K562 (cell line): ENCODE results near the gene E2F2. TPM values are rescaled to one million over a fixed set of nuclear protein-coding genes. Genes with fewer than 3 reads are reported as not detected.

Source experiments
- CBX8 ChIP-seq: fragments of 200-600 bp; sonication (generic); IDR thresholded peaks from 2 replicates; pipeline ENCODE4 v1.6.1; 2012; ENCODE audit warnings: borderline replicate concordance, mixed run types, low read depth, mild to moderate bottlenecking, moderate library complexity, mixed read lengths, low read length, control low read depth, inconsistent platforms; ENCODE audit not compliant: poor library complexity, severe bottlenecking; ENCODE audit errors: extremely low read depth
- EHMT2 ChIP-seq: fragments of 450-650 bp; IDR thresholded peaks from 2 replicates; pipeline ENCODE4 v1.6.1; 2018; ENCODE audit warnings: antibody characterized with exemption
- GATA2 ChIP-seq: sonication (generic); formaldehyde crosslinking; IDR thresholded peaks from 2 replicates; pipeline ENCODE4 v1.4.0; 2020; ENCODE audit warnings: mild to moderate bottlenecking, missing genetic modification reagents
- KLF10 ChIP-seq: fragments of 250-450 bp; sonication (Bioruptor Pico); IDR thresholded peaks from 2 replicates; pipeline ENCODE4 v1.6.1; 2021; ENCODE audit warnings: matching md5 sums
- NFE2 ChIP-seq: IDR thresholded peaks from 2 replicates; pipeline ENCODE4 v1.6.1; 2014; ENCODE audit warnings: antibody characterized with exemption, low read depth
- RHOXF2B ChIP-seq: fragments of 250-450 bp; sonication (Bioruptor Pico); conservative IDR thresholded peaks from 2 replicates; pipeline ENCODE4 v1.5.1; 2021
- ZNF174 ChIP-seq: fragments of 250-450 bp; sonication (Bioruptor Pico); IDR thresholded peaks from 2 replicates; pipeline ENCODE4 v1.4.0; 2020; ENCODE audit warnings: mild to moderate bottlenecking
- ZNF717 ChIP-seq: fragments of 250-450 bp; sonication (Bioruptor Pico); IDR thresholded peaks from 2 replicates; pipeline ENCODE4 v1.5.0; 2021
- polyA plus RNA-seq, 8 experiments: library from polyadenylated mRNA; depleted of rRNA in 4 of 8; stranded (reverse) in 5 of 8; unstranded in 3 of 8; fragments of >200 nt; fragmentation: Nextera tagmentation in 2 of 8; fragmentation: Illumina TruSeq in 1 of 8; extraction: Ambion mirVana in 2 of 8; extraction: Trizol in 1 of 8; gene quantifications; 2 replicates each; pipeline versions ENCODE4 v1.2.1 to v1.2.3, GENCODE V29; 2011 to 2014; ENCODE audit warnings: inconsistent platforms in 1 of 8, missing spikeins in 1 of 8
- total RNA-seq, 7 experiments: library from RNA; depleted of rRNA in 6 of 7; stranded (reverse); fragments of >200 nt in 6 of 7; fragmentation: Illumina TruSeq in 2 of 7; extraction: Trizol in 2 of 7; gene quantifications; 2 replicates each; pipeline versions ENCODE4 v1.2.1 to v1.2.3, GENCODE V29; 2011 to 2021; ENCODE audit warnings: low replicate concordance in 1 of 7
- TF ChIP-seq, protein P1 (sequence below): sonication (generic); formaldehyde crosslinking; IDR thresholded peaks from 2 replicates; pipeline ENCODE4 v1.8.1; 2022; ENCODE audit warnings: missing genetic modification reagents
- TF ChIP-seq, protein P2 (sequence below): fragments of 200-800 bp; sonication (Bioruptor generic); IDR thresholded peaks from 2 replicates; pipeline ENCODE4 v1.6.1; 2017; ENCODE audit warnings: missing genetic modification characterization, missing compliant biosample characterization
- TF ChIP-seq, protein P3 (sequence below): sonication (generic); formaldehyde crosslinking; IDR thresholded peaks from 2 replicates; pipeline ENCODE4 v1.9.0; 2022; ENCODE audit warnings: mild to moderate bottlenecking, missing genetic modification reagents
- TF ChIP-seq, protein P4 (sequence below): sonication (generic); formaldehyde crosslinking; IDR thresholded peaks from 2 replicates; pipeline ENCODE4 v1.8.0; 2022; ENCODE audit warnings: mild to moderate bottlenecking, missing genetic modification reagents
- TF ChIP-seq, protein P5 (sequence below), 2 experiments: fragments of 150-350 bp in 1 of 2; IDR thresholded peaks; 2 replicates each; pipeline ENCODE4 v1.6.1; 2012 to 2016; ENCODE audit warnings: low read depth in 2 of 2, low read length in 2 of 2, mild to moderate bottlenecking in 1 of 2, moderate library complexity in 1 of 2
- TF ChIP-seq, protein P6 (sequence below): fragments of 250-450 bp; sonication (Bioruptor Pico); IDR thresholded peaks from 2 replicates; pipeline ENCODE4 v1.8.0; 2022; ENCODE audit warnings: moderate library complexity, mild to moderate bottlenecking, inconsistent platforms

The E2F2 gene
- total and polyA plus RNA-seq, 9 of the 15 experiments (the other 6 are each of a cell fraction or from before 2014, with no cell fraction given), result 3.1 to 25.3 (median 11.4) TPM

DNA sequence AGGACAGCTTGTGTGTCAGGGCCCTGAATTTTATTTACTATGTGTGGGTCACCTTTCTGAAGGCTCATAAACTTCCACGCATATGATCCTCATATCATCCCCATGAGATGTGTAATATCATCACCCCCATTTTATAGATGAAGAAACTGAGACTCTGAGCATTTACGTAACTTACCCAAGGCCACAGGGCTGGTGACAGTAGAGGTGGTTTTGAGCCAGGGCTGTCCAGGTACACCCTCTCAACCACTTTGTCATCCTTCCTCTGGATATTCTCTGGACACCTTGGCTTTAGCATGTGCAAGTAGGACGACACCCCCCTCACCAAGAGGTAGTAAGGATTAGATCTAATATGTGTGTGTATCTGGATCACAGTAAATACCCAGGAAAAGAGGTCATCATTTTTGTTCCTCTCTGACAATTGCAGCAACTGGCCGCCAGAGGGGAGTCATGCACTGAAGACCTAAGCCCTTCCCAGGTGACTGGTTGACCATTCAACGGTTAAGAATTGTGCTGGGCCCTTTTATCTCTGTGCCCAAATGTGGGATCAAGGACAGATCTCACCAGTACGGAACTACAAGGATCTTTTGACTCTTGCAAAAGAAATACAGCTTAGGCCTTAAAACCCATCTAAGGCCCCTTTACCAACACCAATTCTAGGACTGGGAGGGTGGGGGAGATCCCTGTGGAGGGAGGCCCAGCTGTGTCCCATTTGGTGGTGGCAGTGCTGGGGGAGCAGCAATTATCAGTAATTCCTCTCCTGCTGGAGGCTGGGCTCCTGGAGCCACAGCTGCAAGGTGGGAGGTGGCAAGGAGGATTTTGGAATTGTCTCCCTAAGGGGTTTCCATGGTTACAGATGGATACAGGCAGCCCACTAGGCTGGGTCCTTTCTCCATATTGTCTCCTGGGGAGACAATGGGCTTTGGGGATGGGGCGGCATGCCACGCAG lies 13.7 kb upstream of the E2F2 start (continued):
- TF ChIP-seq, protein P1, sequence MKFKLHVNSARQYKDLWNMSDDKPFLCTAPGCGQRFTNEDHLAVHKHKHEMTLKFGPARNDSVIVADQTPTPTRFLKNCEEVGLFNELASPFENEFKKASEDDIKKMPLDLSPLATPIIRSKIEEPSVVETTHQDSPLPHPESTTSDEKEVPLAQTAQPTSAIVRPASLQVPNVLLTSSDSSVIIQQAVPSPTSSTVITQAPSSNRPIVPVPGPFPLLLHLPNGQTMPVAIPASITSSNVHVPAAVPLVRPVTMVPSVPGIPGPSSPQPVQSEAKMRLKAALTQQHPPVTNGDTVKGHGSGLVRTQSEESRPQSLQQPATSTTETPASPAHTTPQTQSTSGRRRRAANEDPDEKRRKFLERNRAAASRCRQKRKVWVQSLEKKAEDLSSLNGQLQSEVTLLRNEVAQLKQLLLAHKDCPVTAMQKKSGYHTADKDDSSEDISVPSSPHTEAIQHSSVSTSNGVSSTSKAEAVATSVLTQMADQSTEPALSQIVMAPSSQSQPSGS (CRISPR knock-in tag), result no peak
- no peak for TF ChIP-seq CBX8
- TF ChIP-seq, protein P2, sequence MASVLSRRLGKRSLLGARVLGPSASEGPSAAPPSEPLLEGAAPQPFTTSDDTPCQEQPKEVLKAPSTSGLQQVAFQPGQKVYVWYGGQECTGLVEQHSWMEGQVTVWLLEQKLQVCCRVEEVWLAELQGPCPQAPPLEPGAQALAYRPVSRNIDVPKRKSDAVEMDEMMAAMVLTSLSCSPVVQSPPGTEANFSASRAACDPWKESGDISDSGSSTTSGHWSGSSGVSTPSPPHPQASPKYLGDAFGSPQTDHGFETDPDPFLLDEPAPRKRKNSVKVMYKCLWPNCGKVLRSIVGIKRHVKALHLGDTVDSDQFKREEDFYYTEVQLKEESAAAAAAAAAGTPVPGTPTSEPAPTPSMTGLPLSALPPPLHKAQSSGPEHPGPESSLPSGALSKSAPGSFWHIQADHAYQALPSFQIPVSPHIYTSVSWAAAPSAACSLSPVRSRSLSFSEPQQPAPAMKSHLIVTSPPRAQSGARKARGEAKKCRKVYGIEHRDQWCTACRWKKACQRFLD (CRISPR knock-in tag), result no peak
- no peak for TF ChIP-seq ZNF174 (CRISPR knock-in tag)
- TF ChIP-seq, protein P3, sequence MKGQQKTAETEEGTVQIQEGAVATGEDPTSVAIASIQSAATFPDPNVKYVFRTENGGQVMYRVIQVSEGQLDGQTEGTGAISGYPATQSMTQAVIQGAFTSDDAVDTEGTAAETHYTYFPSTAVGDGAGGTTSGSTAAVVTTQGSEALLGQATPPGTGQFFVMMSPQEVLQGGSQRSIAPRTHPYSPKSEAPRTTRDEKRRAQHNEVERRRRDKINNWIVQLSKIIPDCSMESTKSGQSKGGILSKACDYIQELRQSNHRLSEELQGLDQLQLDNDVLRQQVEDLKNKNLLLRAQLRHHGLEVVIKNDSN (CRISPR knock-in tag), result no peak
- TF ChIP-seq KLF10 (CRISPR knock-in tag), result no peak
- TF ChIP-seq RHOXF2B (CRISPR knock-in tag), result no peak
- TF ChIP-seq EHMT2, result no peak
- TF ChIP-seq, protein P4, sequence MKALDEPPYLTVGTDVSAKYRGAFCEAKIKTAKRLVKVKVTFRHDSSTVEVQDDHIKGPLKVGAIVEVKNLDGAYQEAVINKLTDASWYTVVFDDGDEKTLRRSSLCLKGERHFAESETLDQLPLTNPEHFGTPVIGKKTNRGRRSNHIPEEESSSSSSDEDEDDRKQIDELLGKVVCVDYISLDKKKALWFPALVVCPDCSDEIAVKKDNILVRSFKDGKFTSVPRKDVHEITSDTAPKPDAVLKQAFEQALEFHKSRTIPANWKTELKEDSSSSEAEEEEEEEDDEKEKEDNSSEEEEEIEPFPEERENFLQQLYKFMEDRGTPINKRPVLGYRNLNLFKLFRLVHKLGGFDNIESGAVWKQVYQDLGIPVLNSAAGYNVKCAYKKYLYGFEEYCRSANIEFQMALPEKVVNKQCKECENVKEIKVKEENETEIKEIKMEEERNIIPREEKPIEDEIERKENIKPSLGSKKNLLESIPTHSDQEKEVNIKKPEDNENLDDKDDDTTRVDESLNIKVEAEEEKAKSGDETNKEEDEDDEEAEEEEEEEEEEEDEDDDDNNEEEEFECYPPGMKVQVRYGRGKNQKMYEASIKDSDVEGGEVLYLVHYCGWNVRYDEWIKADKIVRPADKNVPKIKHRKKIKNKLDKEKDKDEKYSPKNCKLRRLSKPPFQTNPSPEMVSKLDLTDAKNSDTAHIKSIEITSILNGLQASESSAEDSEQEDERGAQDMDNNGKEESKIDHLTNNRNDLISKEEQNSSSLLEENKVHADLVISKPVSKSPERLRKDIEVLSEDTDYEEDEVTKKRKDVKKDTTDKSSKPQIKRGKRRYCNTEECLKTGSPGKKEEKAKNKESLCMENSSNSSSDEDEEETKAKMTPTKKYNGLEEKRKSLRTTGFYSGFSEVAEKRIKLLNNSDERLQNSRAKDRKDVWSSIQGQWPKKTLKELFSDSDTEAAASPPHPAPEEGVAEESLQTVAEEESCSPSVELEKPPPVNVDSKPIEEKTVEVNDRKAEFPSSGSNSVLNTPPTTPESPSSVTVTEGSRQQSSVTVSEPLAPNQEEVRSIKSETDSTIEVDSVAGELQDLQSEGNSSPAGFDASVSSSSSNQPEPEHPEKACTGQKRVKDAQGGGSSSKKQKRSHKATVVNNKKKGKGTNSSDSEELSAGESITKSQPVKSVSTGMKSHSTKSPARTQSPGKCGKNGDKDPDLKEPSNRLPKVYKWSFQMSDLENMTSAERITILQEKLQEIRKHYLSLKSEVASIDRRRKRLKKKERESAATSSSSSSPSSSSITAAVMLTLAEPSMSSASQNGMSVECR (CRISPR knock-in tag), result no peak
- no peak for TF ChIP-seq ZNF717 (CRISPR knock-in tag)
- TF ChIP-seq, protein P5, sequence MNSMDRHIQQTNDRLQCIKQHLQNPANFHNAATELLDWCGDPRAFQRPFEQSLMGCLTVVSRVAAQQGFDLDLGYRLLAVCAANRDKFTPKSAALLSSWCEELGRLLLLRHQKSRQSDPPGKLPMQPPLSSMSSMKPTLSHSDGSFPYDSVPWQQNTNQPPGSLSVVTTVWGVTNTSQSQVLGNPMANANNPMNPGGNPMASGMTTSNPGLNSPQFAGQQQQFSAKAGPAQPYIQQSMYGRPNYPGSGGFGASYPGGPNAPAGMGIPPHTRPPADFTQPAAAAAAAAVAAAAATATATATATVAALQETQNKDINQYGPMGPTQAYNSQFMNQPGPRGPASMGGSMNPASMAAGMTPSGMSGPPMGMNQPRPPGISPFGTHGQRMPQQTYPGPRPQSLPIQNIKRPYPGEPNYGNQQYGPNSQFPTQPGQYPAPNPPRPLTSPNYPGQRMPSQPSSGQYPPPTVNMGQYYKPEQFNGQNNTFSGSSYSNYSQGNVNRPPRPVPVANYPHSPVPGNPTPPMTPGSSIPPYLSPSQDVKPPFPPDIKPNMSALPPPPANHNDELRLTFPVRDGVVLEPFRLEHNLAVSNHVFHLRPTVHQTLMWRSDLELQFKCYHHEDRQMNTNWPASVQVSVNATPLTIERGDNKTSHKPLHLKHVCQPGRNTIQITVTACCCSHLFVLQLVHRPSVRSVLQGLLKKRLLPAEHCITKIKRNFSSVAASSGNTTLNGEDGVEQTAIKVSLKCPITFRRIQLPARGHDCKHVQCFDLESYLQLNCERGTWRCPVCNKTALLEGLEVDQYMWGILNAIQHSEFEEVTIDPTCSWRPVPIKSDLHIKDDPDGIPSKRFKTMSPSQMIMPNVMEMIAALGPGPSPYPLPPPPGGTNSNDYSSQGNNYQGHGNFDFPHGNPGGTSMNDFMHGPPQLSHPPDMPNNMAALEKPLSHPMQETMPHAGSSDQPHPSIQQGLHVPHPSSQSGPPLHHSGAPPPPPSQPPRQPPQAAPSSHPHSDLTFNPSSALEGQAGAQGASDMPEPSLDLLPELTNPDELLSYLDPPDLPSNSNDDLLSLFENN (IDR thresholded peaks at IDR 0.05; ENCODE audit: low read depth in 2 of 2, low read length in 2 of 2), result 0 out of 4 replicates have a peak, but pooled peaks of 1 of the 2 experiments have one; percentile 4
- TF ChIP-seq GATA2 (CRISPR knock-in tag), result peak; percentile 4; the same call in 1 of the 2 replicates
- TF ChIP-seq, protein P6, sequence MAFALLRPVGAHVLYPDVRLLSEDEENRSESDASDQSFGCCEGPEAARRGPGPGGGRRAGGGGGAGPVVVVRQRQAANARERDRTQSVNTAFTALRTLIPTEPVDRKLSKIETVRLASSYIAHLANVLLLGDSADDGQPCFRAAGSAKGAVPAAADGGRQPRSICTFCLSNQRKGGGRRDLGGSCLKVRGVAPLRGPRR (CRISPR knock-in tag), result no peak
- no peak for TF ChIP-seq NFE2
